GM12878 (cell line): ENCODE data around the gene PTPRD. TPM values are rescaled to one million over a fixed set of nuclear protein-coding genes. Genes with fewer than 3 reads are reported as not detected.

ENCODE experiments used
- ATAC-seq: fragments of 200-7000 bp; cut with Tn5 transposase; 3 replicates; pipeline ENCODE4 v1.9.1; 2020; ENCODE audit warnings: mild to moderate bottlenecking, moderate library complexity
- BruUV-seq: library from RNA; stranded (reverse); fragments of 400-500 nt; replicated peaks from 2 replicates; lab custom pipeline; 2021; lab: Mats Ljungman, UMichigan
- CTCF ChIA-PET: fragments of 300-600 bp; sonication (Branson Sonifier 250); formaldehyde crosslinking; extraction: SDS; loops from one replicate; lab custom pipeline; 2021; ENCODE audit warnings: inconsistent platforms; lab: Yijun Ruan, JAX
- POLR2A ChIA-PET: fragments of 350-600 bp; formaldehyde crosslinking; extraction: SDS; loops from one replicate; lab custom pipeline; 2021; ENCODE audit warnings: inconsistent platforms; lab: Charles Lee
- RAD21 ChIA-PET: fragments of 300-600 bp; sonication (Branson Sonifier 250); formaldehyde crosslinking; loops from one replicate; lab custom pipeline; 2023; ENCODE audit warnings: antibody characterized with exemption; ENCODE audit not compliant: unreplicated experiment; lab: Charles Lee
- SMC1A ChIA-PET: fragments of 300-600 bp; sonication (Branson Sonifier 250); formaldehyde crosslinking; loops from one replicate; lab custom pipeline; 2023; ENCODE audit not compliant: unreplicated experiment, uncharacterized antibody; lab: Charles Lee
- DNase-seq: peaks from one replicate; pipeline ENCODE4 v3.0.0-alpha.2; 2011; ENCODE audit warnings: low read depth, low spot score
- FAIRE-seq: peaks from 3 replicates; lab custom pipeline; 2011; peaks lifted over from hg19 to GRCh38; lab: Jason Lieb, UNC
- H2AFZ ChIP-seq: 2 replicates; pipeline ENCODE4 v1.6.0; 2011; ENCODE audit warnings: low read depth, low read length, control low read depth; ENCODE audit not compliant: control insufficient read depth
- H3K27ac ChIP-seq: 2 replicates; pipeline ENCODE4 v1.5.1; 2011; ENCODE audit warnings: control low read depth; ENCODE audit not compliant: control insufficient read depth, insufficient read depth
- H3K27me3 ChIP-seq, 2 experiments: replicated peaks in 1 of 2; 2 replicates each; pipeline versions ENCODE4 v1.6.0 to v1.6.1; 2011; ENCODE audit warnings: low read length in 1 of 2; ENCODE audit not compliant: control insufficient read depth in 2 of 2, insufficient read depth in 2 of 2
- H3K36me3 ChIP-seq, 2 experiments: 2 replicates each; pipeline ENCODE4 v1.5.1; 2011; ENCODE audit warnings: low read length in 1 of 2; ENCODE audit not compliant: control insufficient read depth in 2 of 2, insufficient read depth in 2 of 2
- H3K4me1 ChIP-seq: 2 replicates; pipeline ENCODE4 v1.6.1; 2011; ENCODE audit warnings: mild to moderate bottlenecking, low read length, moderate library complexity, mixed read lengths; ENCODE audit not compliant: control insufficient read depth, insufficient read depth
- H3K4me2 ChIP-seq: 2 replicates; pipeline ENCODE4 v1.6.0; 2011; ENCODE audit warnings: control low read depth; ENCODE audit not compliant: control insufficient read depth, insufficient read depth
- H3K4me3 ChIP-seq: fragments of 200-600 bp; sonication (generic); 2 replicates; pipeline ENCODE4 v1.5.1; 2016
- H3K79me2 ChIP-seq: 2 replicates; pipeline ENCODE4 v1.6.0; 2011; ENCODE audit warnings: low read length; ENCODE audit not compliant: control insufficient read depth, insufficient read depth
- H3K9ac ChIP-seq: 2 replicates; pipeline ENCODE4 v1.8.0; 2011; ENCODE audit warnings: low read length, control low read depth, mixed read lengths; ENCODE audit not compliant: control insufficient read depth, insufficient read depth
- H3K9me3 ChIP-seq: replicated peaks from 3 replicates; pipeline ENCODE4 v1.5.1; 2011; ENCODE audit warnings: mild to moderate bottlenecking, low read length; ENCODE audit not compliant: control insufficient read depth, insufficient read depth
- H4K20me1 ChIP-seq: 2 replicates; pipeline ENCODE4 v1.6.0; 2011; ENCODE audit not compliant: control insufficient read depth, insufficient read depth
- CEBPZ ChIP-seq: fragments of 150-350 bp; IDR thresholded peaks from 2 replicates; pipeline ENCODE4 v1.6.1; 2016; ENCODE audit warnings: low read depth, low read length
- FOS ChIP-seq: IDR thresholded peaks from 3 replicates; pipeline ENCODE4 v1.6.1; 2011; ENCODE audit warnings: borderline replicate concordance; ENCODE audit not compliant: insufficient read length; ENCODE audit errors: extremely low read depth
- GABPA ChIP-seq: IDR thresholded peaks from 2 replicates; pipeline ENCODE4 v1.6.1; 2014; ENCODE audit warnings: antibody characterized with exemption, low read depth, mild to moderate bottlenecking, inconsistent platforms
- GATAD2B ChIP-seq: fragments of 450-650 bp; conservative IDR thresholded peaks from 2 replicates; pipeline ENCODE4 v1.6.1; 2017; ENCODE audit warnings: low read depth, mild to moderate bottlenecking, moderate library complexity
- HDAC2 ChIP-seq: fragments of 200-600 bp; sonication (generic); IDR thresholded peaks from 2 replicates; pipeline ENCODE4 v1.6.1; 2017
- IRF3 ChIP-seq: fragments of 450-650 bp; IDR thresholded peaks from 2 replicates; pipeline ENCODE4 v1.6.1; 2014; ENCODE audit warnings: mild to moderate bottlenecking
- KLF5 ChIP-seq: fragments of 450-650 bp; IDR thresholded peaks from 2 replicates; pipeline ENCODE4 v1.6.1; 2014; ENCODE audit warnings: mild to moderate bottlenecking; ENCODE audit not compliant: partially characterized antibody
- MYC ChIP-seq: IDR thresholded peaks from 2 replicates; pipeline ENCODE4 v1.6.1; 2011; ENCODE audit warnings: mild to moderate bottlenecking, low read length, moderate library complexity, inconsistent platforms; ENCODE audit not compliant: insufficient read depth, insufficient replicate concordance, insufficient read length, severe bottlenecking
- NR2C1 ChIP-seq: fragments of 450-650 bp; IDR thresholded peaks from 2 replicates; pipeline ENCODE4 v1.6.1; 2017; ENCODE audit warnings: antibody characterized with exemption, mild to moderate bottlenecking, moderate library complexity
- POLR2AphosphoS2 ChIP-seq: IDR thresholded peaks from 2 replicates; pipeline ENCODE4 v1.6.1; 2011; ENCODE audit warnings: low read depth, mild to moderate bottlenecking, low read length, improper control_type of control experiment, moderate library complexity
- POLR2AphosphoS5 ChIP-seq: IDR thresholded peaks from 2 replicates; pipeline ENCODE4 v1.6.1; 2011; ENCODE audit warnings: mild to moderate bottlenecking, low read length, inconsistent platforms
- POU2F2 ChIP-seq: IDR thresholded peaks from 3 replicates; pipeline ENCODE4 v1.6.1; 2011; ENCODE audit warnings: low read depth, mild to moderate bottlenecking, low read length, borderline replicate concordance
- RELA ChIP-seq: fragments of 450-650 bp; IDR thresholded peaks from 2 replicates; pipeline ENCODE4 v1.8.0; 2014; ENCODE audit warnings: borderline replicate concordance; ENCODE audit not compliant: partially characterized antibody
- SUZ12 ChIP-seq: fragments of 200-600 bp; sonication (generic); IDR thresholded peaks from one replicate; pipeline ENCODE4 v1.6.1; 2018; ENCODE audit warnings: antibody characterized with exemption, mild to moderate bottlenecking; ENCODE audit not compliant: unreplicated experiment
- ZBTB11 ChIP-seq: fragments of 450-650 bp; formaldehyde crosslinking; IDR thresholded peaks from 2 replicates; pipeline ENCODE4 v1.5.0; 2022; ENCODE audit warnings: mild to moderate bottlenecking, missing genetic modification characterization
- ZNF24 ChIP-seq: fragments of 450-650 bp; IDR thresholded peaks from 2 replicates; pipeline ENCODE4 v1.6.1; 2017; ENCODE audit warnings: antibody characterized with exemption, mild to moderate bottlenecking
- ZNF384 ChIP-seq: IDR thresholded peaks from 2 replicates; pipeline ENCODE4 v1.6.1; 2012; ENCODE audit warnings: low read depth, mild to moderate bottlenecking, low read length, improper control_type of control experiment, borderline replicate concordance
- WGBS: methylation state at CpG from one replicate; pipeline ENCODE4 v1.1.6; 2016; ENCODE audit warnings: low lambda C conversion rate; ENCODE audit not compliant: insufficient replicate concordance, insufficient coverage; ENCODE audit errors: missing lambda C conversion rate; 5-methylcytosine and 5-hydroxymethylcytosine counted together
- in situ Hi-C: fragments of 300-500 bp; cut with MboI; formaldehyde crosslinking; loops from 9 replicates; pipeline ENCODE4 v1.14.3; 2018; ENCODE audit warnings: mixed read lengths
- intact Hi-C: fragments of 100-400 bp; cut with micrococcal nuclease; formaldehyde crosslinking; loops from one replicate; pipeline ENCODE4 v1.14.2; 2022; ENCODE audit not compliant: unreplicated experiment
- polyA plus RNA-seq, 11 experiments: library from polyadenylated mRNA; depleted of rRNA in 4 of 11; unstranded in 6 of 11; stranded (reverse) in 5 of 11; fragments of >200 nt; fragmentation: Nextera tagmentation in 4 of 11; fragmentation: Illumina TruSeq in 1 of 11; extraction: Ambion mirVana in 4 of 11; extraction: Trizol in 1 of 11; gene quantifications; 1 replicate in 1 of 11; 2 replicates in 10 of 11; pipeline versions ENCODE4 v1.2.1 to v1.2.3, GENCODE V29; 2011 to 2016; ENCODE audit warnings: inconsistent platforms in 2 of 11, missing spikeins in 2 of 11, low read depth in 1 of 11
- total RNA-seq, 4 experiments: library from RNA; depleted of rRNA in 3 of 4; stranded (reverse); fragments of >200 nt in 3 of 4; fragmentation: Illumina TruSeq in 1 of 4; extraction: Trizol in 1 of 4; gene quantifications; 2 replicates each; pipeline versions ENCODE4 v1.2.1 to v1.2.3, GENCODE V29; 2013 to 2021

The PTPRD gene
- total and polyA plus RNA-seq, 10 of the 15 experiments (the other 5 are each of a cell fraction or from before 2014, with no cell fraction given): under 0.01 to 0.05 (median 0.01) TPM; not detected in 7

- TF ChIP-seq HDAC2 (no peak), POLR2AphosphoS2 (no peak), IRF3 (no peak), CEBPZ (no peak), NR2C1 (no peak), GABPA (no peak), RELA (no peak)
- TF ChIP-seq, all 136 proteins: peak for 0
These were observed 1828.0 kb downstream of the PTPRD start (continued) for GRCh38 chr9:8784838-8785237.

- in situ Hi-C loops (no loop called here), intact Hi-C loops (no loop called here)
- POLR2A ChIA-PET: no interaction called here
- Histone ChIP-seq H3K36me3 (no peaks in the 10 kb centered on the region), H3K4me1 (no peaks in the 10 kb centered on the region), H3K4me3 (no peak overlapping the region), H3K79me2 (no peaks in the 10 kb centered on the region), H3K27me3 (no peaks in the 10 kb centered on the region; a peak in 1 of 4 replicates), H3K9me3 (no peaks in the 10 kb centered on the region), H3K27ac (no peak overlapping the region), H4K20me1 (no peaks in the 10 kb centered on the region), H3K9ac (no peak overlapping the region), H2AFZ (no peak overlapping the region), H3K4me2 (no peak overlapping the region)
- 12% methylated on average over 6 of the region's 6 CpGs for WGBS
- ATAC-seq: no peak
- SMC1A ChIA-PET: no interaction called here
- no peak for DNase-seq
- RAD21 ChIA-PET: no interaction called here
- FAIRE-seq: no peak
- CTCF ChIA-PET: interaction anchor here (0.6 kb wide), 1 partner anchor 1802 kb away, joined by 3 read pairs; no protein-coding TSS in a partner anchor
- BruUV-seq: no TSS peak
- no peak for TF ChIP-seq ZNF384
- no peak for TF ChIP-seq MYC
- TF ChIP-seq ZNF24: no peak
- no peak for TF ChIP-seq FOS
- TF ChIP-seq ZBTB11 (CRISPR knock-in tag): no peak
- TF ChIP-seq POLR2AphosphoS5: no peak
- TF ChIP-seq KLF5: no peak
- TF ChIP-seq SUZ12: no peak
- TF ChIP-seq GATAD2B: no peak
- no peak for TF ChIP-seq POU2F2
These were observed 1828.9 kb downstream of the PTPRD start for GRCh38 chr9:8783941-8784340.
